GM21786 (cell line): ENCODE results near the gene FBXW4.

Experiments used
- ATAC-seq: cut with Tn5 transposase; IDR thresholded peaks from one replicate; pipeline ENCODE4 v1.9.1; 2021; ENCODE audit not compliant: unreplicated experiment

FBXW4 gene

GRCh38 chr10:101569622-101570427 is 125.1 kb downstream of the FBXW4 start:
- peak; percentile 40 for ATAC-seq

DNA sequence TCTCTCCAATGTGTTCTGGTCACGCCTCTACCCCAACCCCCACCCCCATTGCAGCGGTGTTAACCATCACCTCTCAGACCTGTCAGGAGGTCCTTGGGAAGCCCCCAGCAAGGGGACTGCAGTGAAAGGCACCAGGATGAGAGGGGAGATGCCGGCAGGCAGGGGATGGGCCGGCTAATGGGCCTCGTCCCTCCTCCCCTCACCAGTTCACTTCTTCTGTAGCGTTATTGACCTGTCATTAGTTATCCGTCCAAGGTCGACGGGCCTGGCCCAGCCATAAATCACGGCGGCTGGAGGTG is 125.7 kb downstream of the FBXW4 start:
- ATAC-seq, result no peak

DNA sequence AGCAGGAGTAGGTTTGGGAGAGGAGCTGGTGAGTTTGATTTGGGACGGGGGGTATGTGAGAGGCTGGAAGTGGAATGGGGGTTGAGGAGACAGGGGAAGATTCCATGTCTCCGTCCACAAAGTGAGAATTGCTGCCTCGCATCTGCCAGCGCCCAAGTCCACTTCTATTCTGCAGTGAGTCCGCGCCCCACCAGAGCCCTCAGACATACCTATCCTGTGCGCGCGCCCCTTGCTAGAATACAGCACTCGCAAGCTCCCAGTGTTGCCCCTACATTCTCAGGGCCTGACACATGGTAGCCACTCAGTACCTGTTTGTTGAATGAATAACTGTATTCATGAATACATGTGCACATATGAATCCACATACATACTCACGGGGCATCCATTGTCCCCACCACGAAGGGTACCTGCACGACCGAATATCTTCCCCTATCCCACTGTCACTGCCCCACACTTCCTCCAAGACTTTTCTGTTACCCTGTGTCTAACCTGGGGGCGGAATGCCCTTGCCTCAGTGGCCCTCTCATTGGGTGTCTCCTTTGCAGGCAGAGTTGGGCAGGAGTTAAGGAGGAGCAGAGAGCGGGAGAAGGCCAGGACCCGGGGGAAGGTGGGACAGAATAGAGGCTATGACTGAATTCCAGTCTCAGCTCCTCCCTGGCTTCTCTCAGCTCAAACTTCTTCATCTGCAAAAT is 126.8 kb downstream of the FBXW4 start:
- ATAC-seq, result no peak

DNA sequence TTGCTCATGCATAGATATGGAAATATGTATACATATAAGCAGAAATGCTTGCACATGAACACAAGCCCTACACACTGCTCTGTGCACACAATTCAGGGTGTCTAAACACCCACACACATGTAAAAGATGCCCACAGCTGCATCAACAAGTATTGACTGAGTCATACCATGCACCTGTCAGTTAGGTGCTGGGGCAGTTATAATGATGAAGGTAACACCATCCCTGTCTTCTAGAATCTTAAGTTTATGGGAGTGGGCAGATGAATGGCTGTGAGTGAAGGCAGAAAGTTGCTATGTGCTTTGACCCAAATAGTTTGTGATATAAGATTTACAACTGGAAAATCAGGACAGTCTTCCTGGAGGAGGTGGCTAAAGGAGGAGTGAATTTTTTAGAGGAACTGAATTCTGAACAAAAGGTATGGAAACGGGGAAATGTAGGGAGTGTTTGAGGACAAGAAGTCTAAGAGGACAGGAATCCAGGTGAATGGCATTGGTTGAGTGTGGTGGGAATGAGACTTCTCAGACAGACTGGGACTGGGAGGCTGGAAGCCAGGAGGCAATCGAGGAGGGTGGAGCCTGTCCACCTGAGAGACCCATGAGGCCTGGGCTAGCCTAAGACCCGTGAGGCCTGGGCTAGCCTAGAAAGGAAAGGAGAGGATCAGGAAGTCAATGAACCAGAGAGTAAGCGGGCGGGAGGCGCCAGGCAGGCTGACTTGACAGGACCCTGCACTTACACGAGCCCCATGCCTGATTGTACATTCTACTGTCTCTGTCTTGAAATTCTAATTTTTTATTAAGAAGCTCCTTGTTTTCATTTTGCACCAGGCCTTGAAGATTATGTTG is 127.6 kb downstream of the FBXW4 start:
- ATAC-seq, result no peak

GRCh38 chr10:101566333-101567164 is 128.4 kb downstream of the FBXW4 start:
- no peak for ATAC-seq

DNA sequence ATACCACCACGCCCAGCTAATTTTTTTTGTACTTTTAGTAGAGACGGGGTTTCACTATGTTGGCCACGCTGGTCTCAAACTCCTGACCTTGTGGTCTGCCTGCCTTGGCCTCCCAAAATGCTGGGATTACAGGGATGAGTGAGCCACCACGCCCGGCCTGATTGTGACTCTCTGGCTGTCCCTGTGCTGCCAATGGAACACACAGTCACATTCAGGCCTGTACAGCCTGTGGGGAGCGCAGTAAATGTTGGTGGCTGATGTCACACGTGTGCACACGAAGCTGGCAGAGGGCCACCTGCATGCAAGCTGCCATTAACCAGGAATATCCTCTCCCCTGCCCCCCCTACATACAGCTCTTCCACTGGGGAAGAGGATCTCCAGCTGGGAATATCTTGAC is 129.0 kb downstream of the FBXW4 start:
- no peak for ATAC-seq

DNA sequence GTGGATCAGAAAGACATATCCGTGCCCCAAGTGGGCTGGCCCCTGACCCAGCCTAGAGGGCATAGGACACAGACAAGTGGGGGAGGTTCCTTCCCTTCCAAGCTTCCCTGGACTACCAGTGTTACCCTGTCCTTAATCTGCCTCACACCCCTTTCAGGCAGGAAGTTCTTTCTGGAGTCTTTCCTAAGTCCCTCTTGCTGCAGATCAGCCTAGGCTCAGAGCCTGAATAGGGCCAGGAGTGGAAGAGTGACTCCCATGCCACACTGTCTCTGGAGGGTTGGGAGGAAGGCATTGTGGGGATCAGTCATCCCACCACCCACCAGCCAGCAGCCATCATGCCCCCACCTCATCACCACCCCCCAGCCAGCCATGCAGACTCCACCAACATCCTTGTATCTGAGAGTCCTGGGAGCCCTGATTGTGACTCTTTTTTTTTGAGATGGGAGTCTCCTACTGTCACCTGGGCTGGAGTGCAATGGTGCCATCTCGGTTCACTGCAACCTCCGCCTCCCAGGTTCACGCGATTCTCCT is 129.5 kb downstream of the FBXW4 start:
- no peak for ATAC-seq

- no peak for ATAC-seq
Measured at GRCh38 chr10:101564490-101564991, 130.4 kb downstream of the FBXW4 start.

GRCh38 chr10:101563497-101564040 is 131.4 kb downstream of the FBXW4 start:
- ATAC-seq, result no peak

DNA sequence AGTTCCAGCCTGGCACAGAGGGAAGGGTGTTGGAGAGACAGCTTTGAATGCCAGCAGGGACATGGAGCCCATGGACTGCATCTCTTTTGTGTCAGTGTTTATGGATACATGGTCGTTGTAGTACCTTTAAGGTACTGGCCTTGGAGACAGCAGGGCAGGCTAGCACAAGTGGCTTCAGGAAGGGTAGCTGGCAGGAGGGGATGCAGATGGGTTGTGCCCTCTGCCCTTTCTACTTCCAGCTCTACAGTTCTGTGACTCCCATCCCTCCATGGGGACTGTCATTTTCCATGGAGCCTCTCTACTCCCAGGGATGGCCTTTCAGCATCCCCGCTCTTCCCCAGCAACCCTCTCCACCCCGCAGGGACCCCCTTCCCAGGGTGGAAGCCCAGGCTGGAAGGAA is 132.0 kb downstream of the FBXW4 start:
- ATAC-seq, result no peak

DNA sequence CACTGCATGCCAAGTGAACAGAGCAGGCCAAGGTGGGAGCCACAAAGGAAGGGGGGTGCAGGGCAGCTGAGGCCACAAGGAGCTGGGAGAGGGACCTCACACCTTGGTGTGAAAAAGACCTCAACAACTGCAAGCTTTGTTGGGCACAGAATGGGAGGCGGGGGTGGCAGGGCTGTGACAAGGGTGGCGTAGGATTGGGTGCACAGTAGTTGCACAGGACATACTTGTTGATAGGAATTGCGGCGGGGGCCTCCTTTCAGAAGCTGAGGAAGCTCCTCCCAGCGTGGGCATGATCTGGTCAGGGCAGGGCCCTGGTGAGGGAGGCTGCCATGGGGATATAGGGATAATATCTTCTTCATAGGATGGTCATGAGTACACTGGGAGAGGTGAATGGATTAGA is 132.7 kb downstream of the FBXW4 start:
- ATAC-seq, result no peak

DNA sequence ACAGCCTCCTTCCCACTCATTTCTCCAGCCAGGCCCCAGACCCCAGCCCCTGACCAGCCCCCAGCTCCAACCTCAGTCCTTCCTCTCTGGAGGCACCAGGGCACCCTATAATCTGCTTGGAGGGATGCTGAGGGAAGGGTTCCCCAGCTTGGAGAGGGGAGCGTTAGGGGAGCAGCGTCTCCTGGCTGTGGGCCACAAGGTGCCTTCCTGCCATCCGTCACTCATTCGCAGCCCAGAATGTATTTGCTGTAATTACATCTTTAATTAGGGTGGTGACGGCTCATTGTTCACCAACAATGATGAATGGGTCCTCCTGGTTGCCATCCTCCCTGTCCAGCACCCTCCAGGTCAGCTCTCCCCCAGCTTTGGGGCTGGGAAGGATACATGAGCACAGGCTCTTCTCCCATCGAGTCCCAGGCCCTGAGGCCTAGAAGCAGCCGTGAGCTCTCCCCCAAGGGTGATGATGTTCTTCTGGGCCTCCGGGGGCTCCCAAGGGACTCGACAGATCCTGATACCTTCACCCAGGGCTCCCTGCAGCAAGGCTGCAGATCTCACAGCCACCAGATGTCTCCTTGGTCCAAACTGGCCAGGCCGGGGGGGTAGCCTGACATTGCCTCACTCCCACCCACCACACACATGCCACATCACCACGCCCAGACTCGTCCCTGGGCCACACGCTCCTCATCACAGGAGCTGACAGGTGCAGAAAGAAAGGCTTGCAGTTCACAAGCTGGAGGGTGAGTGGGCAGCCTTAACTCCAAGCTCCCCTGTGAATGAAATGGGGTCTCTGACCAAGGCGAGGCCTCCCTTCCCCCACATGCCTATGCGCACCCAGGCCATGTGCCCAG is 133.7 kb downstream of the FBXW4 start:
- no peak for ATAC-seq
